ENCODE results near the gene CDK5R2.

DNA sequence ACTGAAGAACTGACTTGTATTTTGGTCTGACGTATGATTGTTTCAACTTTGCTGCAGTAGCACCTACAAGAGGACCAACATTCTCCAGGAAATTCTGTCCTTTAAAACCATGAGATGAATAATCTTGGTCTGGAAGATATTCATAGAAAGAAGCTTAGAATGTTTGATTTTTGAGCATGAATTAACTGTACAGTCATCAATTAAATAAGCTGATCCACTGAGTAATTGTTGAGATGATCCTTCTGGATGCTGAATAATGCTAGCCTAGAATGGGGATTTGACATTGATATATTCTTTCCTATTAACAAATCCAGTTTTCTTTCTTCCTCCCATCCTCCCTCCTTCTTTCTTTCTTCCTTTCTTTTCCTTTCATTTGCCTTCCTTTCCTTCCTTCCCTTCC is 39.0 kb upstream of the CDK5R2 start:
- TF ChIP-seq, protein P1, sequence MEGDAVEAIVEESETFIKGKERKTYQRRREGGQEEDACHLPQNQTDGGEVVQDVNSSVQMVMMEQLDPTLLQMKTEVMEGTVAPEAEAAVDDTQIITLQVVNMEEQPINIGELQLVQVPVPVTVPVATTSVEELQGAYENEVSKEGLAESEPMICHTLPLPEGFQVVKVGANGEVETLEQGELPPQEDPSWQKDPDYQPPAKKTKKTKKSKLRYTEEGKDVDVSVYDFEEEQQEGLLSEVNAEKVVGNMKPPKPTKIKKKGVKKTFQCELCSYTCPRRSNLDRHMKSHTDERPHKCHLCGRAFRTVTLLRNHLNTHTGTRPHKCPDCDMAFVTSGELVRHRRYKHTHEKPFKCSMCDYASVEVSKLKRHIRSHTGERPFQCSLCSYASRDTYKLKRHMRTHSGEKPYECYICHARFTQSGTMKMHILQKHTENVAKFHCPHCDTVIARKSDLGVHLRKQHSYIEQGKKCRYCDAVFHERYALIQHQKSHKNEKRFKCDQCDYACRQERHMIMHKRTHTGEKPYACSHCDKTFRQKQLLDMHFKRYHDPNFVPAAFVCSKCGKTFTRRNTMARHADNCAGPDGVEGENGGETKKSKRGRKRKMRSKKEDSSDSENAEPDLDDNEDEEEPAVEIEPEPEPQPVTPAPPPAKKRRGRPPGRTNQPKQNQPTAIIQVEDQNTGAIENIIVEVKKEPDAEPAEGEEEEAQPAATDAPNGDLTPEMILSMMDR (conservative IDR thresholded peaks at IDR 0.05 in 1 of 2, IDR thresholded peaks at IDR 0.05 in 1 of 2; ENCODE audit: low read depth in 1 of 2, low read length in 2 of 2), result no peak
- no peak for TF ChIP-seq EZH2 (IDR thresholded peaks at IDR 0.05; ENCODE audit: low read length, missing control alignments)

Measured in fibroblast of lung (primary cell).